K562 treated with DMSO at 1 percent for 24 hours (cell line): Measurements from ENCODE around the gene TRIM50. TPM values are rescaled to one million over a fixed set of nuclear protein-coding genes. Genes with fewer than 3 reads are reported as not detected.

Experiments used
- total RNA-seq: library from RNA; unstranded; fragments of 300-600 nt; gene quantifications from 2 replicates; pipeline ENCODE4 v1.2.3, GENCODE V29; 2022; ENCODE audit warnings: low read depth; ENCODE audit not compliant: insufficient read depth

Gene TRIM50
- total RNA-seq: not detected in 2 replicates

DNA sequence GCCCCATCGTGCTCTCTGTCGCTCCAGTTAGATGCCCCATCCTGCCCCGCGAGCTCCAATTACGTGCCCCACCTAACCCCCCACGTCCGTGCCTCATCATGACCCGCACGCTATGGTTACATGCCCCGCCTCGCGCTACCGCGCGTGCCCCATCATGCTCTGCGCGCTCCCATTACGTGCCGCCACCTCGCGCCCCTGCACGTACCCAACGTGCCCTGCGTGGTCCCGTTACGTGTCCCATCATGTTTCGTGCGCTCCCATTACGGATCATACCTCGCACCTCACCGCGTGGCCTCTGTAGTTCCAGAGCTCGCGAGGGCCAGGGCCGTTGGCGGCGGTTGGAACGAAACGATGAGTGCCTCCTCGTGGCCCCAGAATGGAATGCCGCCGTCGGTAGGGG lies at the start of gene TRIM50, which contains the start of gene FKBP6:
TRIM50 (minus strand) TSS at position 161 of the 400 bp plus-strand sequence. CDS start 3,295 bp downstream, outside the sequence.
FKBP6 (plus strand) TSS at position 240 of the 400 bp plus-strand sequence. CDS start 268 bp downstream, outside the sequence.

DNA sequence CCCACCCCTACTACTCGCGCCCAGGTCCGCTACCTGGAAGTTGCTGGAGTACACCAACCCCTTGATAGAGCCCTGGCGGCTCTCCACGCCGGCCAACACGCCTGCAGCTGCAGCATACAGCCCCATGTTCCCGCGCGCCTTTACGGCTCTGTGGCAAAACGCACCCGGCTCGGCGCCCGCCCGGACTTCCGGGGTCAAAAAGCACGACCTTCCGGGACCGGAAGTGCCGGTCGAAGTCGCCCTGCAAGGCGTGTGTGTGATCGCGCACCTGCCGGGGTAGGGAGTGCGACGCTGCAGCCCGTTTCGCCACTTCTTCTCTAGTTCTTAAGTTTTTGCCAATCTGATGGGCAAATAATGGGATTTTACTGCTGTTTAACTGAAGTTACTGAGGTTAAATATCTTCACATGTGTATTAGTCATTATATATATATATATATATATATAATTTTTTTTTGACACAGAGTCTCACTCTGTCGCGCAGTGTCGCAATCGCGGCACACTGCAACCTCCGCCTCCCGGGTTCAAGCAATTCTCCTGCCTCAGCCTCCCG lies 19.1 kb downstream of the TRIM50 start, which contains the start of gene NSUN5:
NSUN5 (minus strand) TSS at position 162 of the 550 bp plus-strand sequence; CDS start at position 126, 36 bp downstream.

Other genes with a start within 250 kb of the TRIM50 start
- not detected in 2 replicates for gene SPDYE9, start 242.0 kb downstream of the TRIM50 start, total RNA-seq
- gene NSUN5, start 19.3 kb downstream of the TRIM50 start, total RNA-seq: 109 and 117 TPM in 2 replicates
- not detected in 2 replicates for gene FKBP6, start 79 bp upstream of the TRIM50 start, total RNA-seq
- 2.4 and 3.2 TPM in 2 replicates for gene FZD9, start 105.7 kb upstream of the TRIM50 start, total RNA-seq
- gene BAZ1B, start 194.2 kb upstream of the TRIM50 start, total RNA-seq: 56.9 and 63.3 TPM in 2 replicates
- 95.2 and 104 TPM in 2 replicates for gene BCL7B, start 229.6 kb upstream of the TRIM50 start, total RNA-seq